Tibial nerve (tissue), 3 donors: ENCODE data around the gene CTSA.

Experiments used
- CTCF ChIP-seq, 5 experiments: fragments of 200-600 bp in 3 of 5; fragments of 450-650 bp in 2 of 5; sonication (generic) in 3 of 5; IDR thresholded peaks; one replicate each; pipeline ENCODE4 v1.5.1; 2016 to 2019; ENCODE audit warnings: antibody characterized with exemption in 5 of 5, mild to moderate bottlenecking in 3 of 5, moderate library complexity in 2 of 5
- POLR2A ChIP-seq, 2 donors: fragments of 450-650 bp; IDR thresholded peaks; one replicate each; pipeline ENCODE4 v1.6.1; 2017; ENCODE audit warnings: antibody characterized with exemption in 2 of 2, mild to moderate bottlenecking in 2 of 2, moderate library complexity in 2 of 2

- no peak for TF ChIP-seq CTCF (IDR thresholded peaks at IDR 0.05)
- TF ChIP-seq POLR2A (IDR thresholded peaks at IDR 0.05) = no peak
Observed at GRCh38 chr20:45859916-45860315, 31.2 kb upstream of the CTSA start.
